GM12878 (cell line): ENCODE measurements around the gene APOLD1. TPM values are rescaled to one million over a fixed set of nuclear protein-coding genes. Genes with fewer than 3 reads are reported as not detected.

ENCODE experiments used
- ATAC-seq: fragments of 200-7000 bp; cut with Tn5 transposase; 3 replicates; pipeline ENCODE4 v1.9.1; 2020; ENCODE audit warnings: mild to moderate bottlenecking, moderate library complexity
- BruUV-seq: library from RNA; stranded (reverse); fragments of 400-500 nt; replicated peaks from 2 replicates; lab custom pipeline; 2021; lab: Mats Ljungman, UMichigan
- CTCF ChIA-PET: fragments of 300-600 bp; sonication (Branson Sonifier 250); formaldehyde crosslinking; extraction: SDS; loops from one replicate; lab custom pipeline; 2021; ENCODE audit warnings: inconsistent platforms; lab: Yijun Ruan, JAX
- POLR2A ChIA-PET: fragments of 350-600 bp; formaldehyde crosslinking; extraction: SDS; loops from one replicate; lab custom pipeline; 2021; ENCODE audit warnings: inconsistent platforms; lab: Charles Lee
- RAD21 ChIA-PET: fragments of 300-600 bp; sonication (Branson Sonifier 250); formaldehyde crosslinking; loops from one replicate; lab custom pipeline; 2023; ENCODE audit warnings: antibody characterized with exemption; ENCODE audit not compliant: unreplicated experiment; lab: Charles Lee
- SMC1A ChIA-PET: fragments of 300-600 bp; sonication (Branson Sonifier 250); formaldehyde crosslinking; loops from one replicate; lab custom pipeline; 2023; ENCODE audit not compliant: unreplicated experiment, uncharacterized antibody; lab: Charles Lee
- DNase-seq: peaks from one replicate; pipeline ENCODE4 v3.0.0-alpha.2; 2011; ENCODE audit warnings: low read depth, low spot score
- FAIRE-seq: peaks from 3 replicates; lab custom pipeline; 2011; peaks lifted over from hg19 to GRCh38; lab: Jason Lieb, UNC
- H2AFZ ChIP-seq: 2 replicates; pipeline ENCODE4 v1.6.0; 2011; ENCODE audit warnings: low read depth, low read length, control low read depth; ENCODE audit not compliant: control insufficient read depth
- H3K27ac ChIP-seq: 2 replicates; pipeline ENCODE4 v1.5.1; 2011; ENCODE audit warnings: control low read depth; ENCODE audit not compliant: control insufficient read depth, insufficient read depth
- H3K27me3 ChIP-seq, 2 experiments: replicated peaks in 1 of 2; 2 replicates each; pipeline versions ENCODE4 v1.6.0 to v1.6.1; 2011; ENCODE audit warnings: low read length in 1 of 2; ENCODE audit not compliant: control insufficient read depth in 2 of 2, insufficient read depth in 2 of 2
- H3K36me3 ChIP-seq, 2 experiments: 2 replicates each; pipeline ENCODE4 v1.5.1; 2011; ENCODE audit warnings: low read length in 1 of 2; ENCODE audit not compliant: control insufficient read depth in 2 of 2, insufficient read depth in 2 of 2
- H3K4me1 ChIP-seq: 2 replicates; pipeline ENCODE4 v1.6.1; 2011; ENCODE audit warnings: mild to moderate bottlenecking, low read length, moderate library complexity, mixed read lengths; ENCODE audit not compliant: control insufficient read depth, insufficient read depth
- H3K4me2 ChIP-seq: 2 replicates; pipeline ENCODE4 v1.6.0; 2011; ENCODE audit warnings: control low read depth; ENCODE audit not compliant: control insufficient read depth, insufficient read depth
- H3K4me3 ChIP-seq: fragments of 200-600 bp; sonication (generic); 2 replicates; pipeline ENCODE4 v1.5.1; 2016
- H3K79me2 ChIP-seq: 2 replicates; pipeline ENCODE4 v1.6.0; 2011; ENCODE audit warnings: low read length; ENCODE audit not compliant: control insufficient read depth, insufficient read depth
- H3K9ac ChIP-seq: 2 replicates; pipeline ENCODE4 v1.8.0; 2011; ENCODE audit warnings: low read length, control low read depth, mixed read lengths; ENCODE audit not compliant: control insufficient read depth, insufficient read depth
- H3K9me3 ChIP-seq: replicated peaks from 3 replicates; pipeline ENCODE4 v1.5.1; 2011; ENCODE audit warnings: mild to moderate bottlenecking, low read length; ENCODE audit not compliant: control insufficient read depth, insufficient read depth
- H4K20me1 ChIP-seq: 2 replicates; pipeline ENCODE4 v1.6.0; 2011; ENCODE audit not compliant: control insufficient read depth, insufficient read depth
- DPF2 ChIP-seq: fragments of 450-650 bp; IDR thresholded peaks from 2 replicates; pipeline ENCODE4 v1.6.1; 2017; ENCODE audit warnings: mild to moderate bottlenecking
- ELK1 ChIP-seq: IDR thresholded peaks from 2 replicates; pipeline ENCODE4 v1.6.1; 2012; ENCODE audit warnings: low read depth, low read length, improper control_type of control experiment
- FOS ChIP-seq: IDR thresholded peaks from 3 replicates; pipeline ENCODE4 v1.6.1; 2011; ENCODE audit warnings: borderline replicate concordance; ENCODE audit not compliant: insufficient read length; ENCODE audit errors: extremely low read depth
- KAT2A ChIP-seq: conservative IDR thresholded peaks from 2 replicates; pipeline ENCODE4 v1.6.1; 2011; ENCODE audit warnings: low read depth, low read length; ENCODE audit not compliant: control insufficient read depth
- MLLT1 ChIP-seq: fragments of 450-650 bp; IDR thresholded peaks from 2 replicates; pipeline ENCODE4 v1.6.1; 2016; ENCODE audit warnings: mild to moderate bottlenecking
- PBX3 ChIP-seq: IDR thresholded peaks from 2 replicates; pipeline ENCODE4 v1.6.1; 2011; ENCODE audit warnings: mild to moderate bottlenecking, low read depth, low read length, moderate library complexity; ENCODE audit not compliant: insufficient replicate concordance
- POLR2A ChIP-seq: IDR thresholded peaks from 2 replicates; pipeline ENCODE4 v1.6.1; 2011; ENCODE audit warnings: low read depth, mild to moderate bottlenecking, low read length
- SMC3 ChIP-seq: IDR thresholded peaks from 2 replicates; pipeline ENCODE4 v1.6.1; 2011; ENCODE audit warnings: low read length, improper control_type of control experiment, borderline replicate concordance
- SREBF2 ChIP-seq: IDR thresholded peaks from 2 replicates; pipeline ENCODE4 v1.6.1; 2012; ENCODE audit warnings: mild to moderate bottlenecking, low read length
- TAF1 ChIP-seq: IDR thresholded peaks from 2 replicates; pipeline ENCODE4 v1.6.1; 2011; ENCODE audit warnings: mild to moderate bottlenecking, low read depth, low read length, borderline replicate concordance
- ZNF622 ChIP-seq: fragments of 450-650 bp; IDR thresholded peaks from 2 replicates; pipeline ENCODE4 v1.6.1; 2017; ENCODE audit warnings: mild to moderate bottlenecking, inconsistent platforms
- WGBS: methylation state at CpG from one replicate; pipeline ENCODE4 v1.1.6; 2016; ENCODE audit warnings: low lambda C conversion rate; ENCODE audit not compliant: insufficient replicate concordance, insufficient coverage; ENCODE audit errors: missing lambda C conversion rate; 5-methylcytosine and 5-hydroxymethylcytosine counted together
- in situ Hi-C: fragments of 300-500 bp; cut with MboI; formaldehyde crosslinking; loops from 9 replicates; pipeline ENCODE4 v1.14.3; 2018; ENCODE audit warnings: mixed read lengths
- intact Hi-C: fragments of 100-400 bp; cut with micrococcal nuclease; formaldehyde crosslinking; loops from one replicate; pipeline ENCODE4 v1.14.2; 2022; ENCODE audit not compliant: unreplicated experiment
- polyA plus RNA-seq, 11 experiments: library from polyadenylated mRNA; depleted of rRNA in 4 of 11; unstranded in 6 of 11; stranded (reverse) in 5 of 11; fragments of >200 nt; fragmentation: Nextera tagmentation in 4 of 11; fragmentation: Illumina TruSeq in 1 of 11; extraction: Ambion mirVana in 4 of 11; extraction: Trizol in 1 of 11; gene quantifications; 1 replicate in 1 of 11; 2 replicates in 10 of 11; pipeline versions ENCODE4 v1.2.1 to v1.2.3, GENCODE V29; 2011 to 2016; ENCODE audit warnings: inconsistent platforms in 2 of 11, missing spikeins in 2 of 11, low read depth in 1 of 11
- total RNA-seq, 4 experiments: library from RNA; depleted of rRNA in 3 of 4; stranded (reverse); fragments of >200 nt in 3 of 4; fragmentation: Illumina TruSeq in 1 of 4; extraction: Trizol in 1 of 4; gene quantifications; 2 replicates each; pipeline versions ENCODE4 v1.2.1 to v1.2.3, GENCODE V29; 2013 to 2021
- TF ChIP-seq, protein P1 (sequence below): IDR thresholded peaks from 2 replicates; pipeline ENCODE4 v1.6.1; 2012; ENCODE audit warnings: improper control_type of control experiment, low read depth, low read length; ENCODE audit not compliant: insufficient replicate concordance

The APOLD1 gene
- total and polyA plus RNA-seq, 10 of the 15 experiments (the other 5 are each of a cell fraction or from before 2014, with no cell fraction given), result 1.1 to 8.9 (median 4.2) TPM

DNA sequence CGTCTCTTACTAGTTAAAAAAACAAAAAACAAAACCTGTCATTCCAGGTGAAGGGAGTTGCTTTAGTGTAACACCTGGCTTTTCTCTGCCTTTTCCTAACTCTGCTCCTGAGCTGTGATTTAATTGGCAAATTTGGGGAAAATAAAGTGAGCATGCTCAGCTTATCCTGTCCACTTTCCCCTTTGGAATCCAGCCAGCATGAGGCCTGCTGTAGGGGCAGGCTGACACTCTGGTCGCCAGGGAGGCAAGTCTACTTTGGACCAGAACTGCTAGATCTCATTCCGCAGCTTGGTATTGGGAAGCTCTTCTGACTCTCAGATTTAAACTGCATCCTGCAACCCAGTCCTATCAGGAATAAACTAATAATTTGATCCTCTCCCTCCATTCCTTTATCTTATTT is 38.2 kb upstream of the APOLD1 start (continued):
- TF ChIP-seq, protein P1, sequence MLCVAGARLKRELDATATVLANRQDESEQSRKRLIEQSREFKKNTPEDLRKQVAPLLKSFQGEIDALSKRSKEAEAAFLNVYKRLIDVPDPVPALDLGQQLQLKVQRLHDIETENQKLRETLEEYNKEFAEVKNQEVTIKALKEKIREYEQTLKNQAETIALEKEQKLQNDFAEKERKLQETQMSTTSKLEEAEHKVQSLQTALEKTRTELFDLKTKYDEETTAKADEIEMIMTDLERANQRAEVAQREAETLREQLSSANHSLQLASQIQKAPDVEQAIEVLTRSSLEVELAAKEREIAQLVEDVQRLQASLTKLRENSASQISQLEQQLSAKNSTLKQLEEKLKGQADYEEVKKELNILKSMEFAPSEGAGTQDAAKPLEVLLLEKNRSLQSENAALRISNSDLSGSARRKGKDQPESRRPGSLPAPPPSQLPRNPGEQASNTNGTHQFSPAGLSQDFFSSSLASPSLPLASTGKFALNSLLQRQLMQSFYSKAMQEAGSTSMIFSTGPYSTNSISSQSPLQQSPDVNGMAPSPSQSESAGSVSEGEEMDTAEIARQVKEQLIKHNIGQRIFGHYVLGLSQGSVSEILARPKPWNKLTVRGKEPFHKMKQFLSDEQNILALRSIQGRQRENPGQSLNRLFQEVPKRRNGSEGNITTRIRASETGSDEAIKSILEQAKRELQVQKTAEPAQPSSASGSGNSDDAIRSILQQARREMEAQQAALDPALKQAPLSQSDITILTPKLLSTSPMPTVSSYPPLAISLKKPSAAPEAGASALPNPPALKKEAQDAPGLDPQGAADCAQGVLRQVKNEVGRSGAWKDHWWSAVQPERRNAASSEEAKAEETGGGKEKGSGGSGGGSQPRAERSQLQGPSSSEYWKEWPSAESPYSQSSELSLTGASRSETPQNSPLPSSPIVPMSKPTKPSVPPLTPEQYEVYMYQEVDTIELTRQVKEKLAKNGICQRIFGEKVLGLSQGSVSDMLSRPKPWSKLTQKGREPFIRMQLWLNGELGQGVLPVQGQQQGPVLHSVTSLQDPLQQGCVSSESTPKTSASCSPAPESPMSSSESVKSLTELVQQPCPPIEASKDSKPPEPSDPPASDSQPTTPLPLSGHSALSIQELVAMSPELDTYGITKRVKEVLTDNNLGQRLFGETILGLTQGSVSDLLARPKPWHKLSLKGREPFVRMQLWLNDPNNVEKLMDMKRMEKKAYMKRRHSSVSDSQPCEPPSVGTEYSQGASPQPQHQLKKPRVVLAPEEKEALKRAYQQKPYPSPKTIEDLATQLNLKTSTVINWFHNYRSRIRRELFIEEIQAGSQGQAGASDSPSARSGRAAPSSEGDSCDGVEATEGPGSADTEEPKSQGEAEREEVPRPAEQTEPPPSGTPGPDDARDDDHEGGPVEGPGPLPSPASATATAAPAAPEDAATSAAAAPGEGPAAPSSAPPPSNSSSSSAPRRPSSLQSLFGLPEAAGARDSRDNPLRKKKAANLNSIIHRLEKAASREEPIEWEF, result no peak
- no peak for TF ChIP-seq PBX3

- no peak overlapping the region for H3K4me2 ChIP-seq
- no peaks in the 10 kb centered on the region for H3K9me3 ChIP-seq
- H3K27ac ChIP-seq, result no peak overlapping the region
- in situ Hi-C loops, result no loop called here
- no peaks in the 10 kb centered on the region for H4K20me1 ChIP-seq
- RAD21 ChIA-PET, result interaction anchor here (2.6 kb wide), 1 partner anchor 11 kb away, joined by 6 read pairs; no protein-coding TSS in a partner anchor
- H3K36me3 ChIP-seq, result peaks cover 0 to 7% of the 10 kb centered on the region in 2 experiments; a peak in 2 of 4 replicates
- no TSS peak for BruUV-seq
- SMC1A ChIA-PET, result interaction anchor here (2.1 kb wide), 1 partner anchor 11 kb away, joined by 7 read pairs; no protein-coding TSS in a partner anchor
- intact Hi-C loops, result no loop called here
- H3K4me3 ChIP-seq, result no peak overlapping the region
- WGBS, result 54% methylated on average over 3 of the region's 3 CpGs
- no peak overlapping the region for H2AFZ ChIP-seq
- H3K4me1 ChIP-seq, result no peaks in the 10 kb centered on the region; the same call in 1 of the 2 replicates
- no peaks in the 10 kb centered on the region for H3K27me3 ChIP-seq
- no peaks in the 10 kb centered on the region for H3K79me2 ChIP-seq
- no peak overlapping the region for H3K9ac ChIP-seq
- FAIRE-seq, result no peak
- ATAC-seq, result no peak
- CTCF ChIA-PET, result interaction anchor here (2.7 kb wide), 1 partner anchor 11 kb away, joined by 14 read pairs; no protein-coding TSS in a partner anchor
- DNase-seq, result no peak
- POLR2A ChIA-PET, result no interaction called here
- TF ChIP-seq POLR2A, result no peak
- no peak for TF ChIP-seq TAF1
- TF ChIP-seq SMC3, result no peak
- no peak for TF ChIP-seq KAT2A
- TF ChIP-seq MLLT1, result no peak
- TF ChIP-seq ELK1, result no peak
- TF ChIP-seq SREBF2, result no peak
- TF ChIP-seq ZNF622, result no peak
- TF ChIP-seq PBX3, result no peak
- TF ChIP-seq FOS, result no peak
- TF ChIP-seq DPF2, result no peak
Measured at GRCh38 chr12:12748044-12748443, 37.4 kb upstream of the APOLD1 start.
